ENCODE data around the gene IGSF23.

IGSF23 gene

DNA sequence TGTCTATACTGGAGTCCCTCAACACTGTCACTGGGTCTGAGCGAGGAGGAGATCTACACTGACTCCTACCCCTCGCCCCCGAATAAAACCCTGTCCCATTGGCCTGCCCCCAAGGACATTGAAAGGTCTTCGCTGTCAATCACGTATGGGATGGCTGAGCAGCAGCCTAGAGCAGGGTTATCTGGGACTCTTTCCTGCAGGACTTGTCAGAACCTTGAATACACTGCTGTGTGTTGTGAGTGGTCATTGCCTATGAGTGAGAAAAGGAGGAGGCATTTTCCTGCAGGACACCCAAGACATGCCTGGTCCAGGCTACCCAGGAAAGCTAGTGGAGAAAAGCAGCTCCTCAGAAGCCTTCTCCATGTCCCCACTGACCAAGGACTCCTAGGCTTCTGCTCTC is 40.0 kb downstream of the IGSF23 start:
- POLR2A ChIA-PET, result no interaction called here
- TF ChIP-seq, protein P1, sequence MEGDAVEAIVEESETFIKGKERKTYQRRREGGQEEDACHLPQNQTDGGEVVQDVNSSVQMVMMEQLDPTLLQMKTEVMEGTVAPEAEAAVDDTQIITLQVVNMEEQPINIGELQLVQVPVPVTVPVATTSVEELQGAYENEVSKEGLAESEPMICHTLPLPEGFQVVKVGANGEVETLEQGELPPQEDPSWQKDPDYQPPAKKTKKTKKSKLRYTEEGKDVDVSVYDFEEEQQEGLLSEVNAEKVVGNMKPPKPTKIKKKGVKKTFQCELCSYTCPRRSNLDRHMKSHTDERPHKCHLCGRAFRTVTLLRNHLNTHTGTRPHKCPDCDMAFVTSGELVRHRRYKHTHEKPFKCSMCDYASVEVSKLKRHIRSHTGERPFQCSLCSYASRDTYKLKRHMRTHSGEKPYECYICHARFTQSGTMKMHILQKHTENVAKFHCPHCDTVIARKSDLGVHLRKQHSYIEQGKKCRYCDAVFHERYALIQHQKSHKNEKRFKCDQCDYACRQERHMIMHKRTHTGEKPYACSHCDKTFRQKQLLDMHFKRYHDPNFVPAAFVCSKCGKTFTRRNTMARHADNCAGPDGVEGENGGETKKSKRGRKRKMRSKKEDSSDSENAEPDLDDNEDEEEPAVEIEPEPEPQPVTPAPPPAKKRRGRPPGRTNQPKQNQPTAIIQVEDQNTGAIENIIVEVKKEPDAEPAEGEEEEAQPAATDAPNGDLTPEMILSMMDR (IDR thresholded peaks at IDR 0.05; ENCODE audit: control extremely low read depth, extremely low read depth, low read depth, missing control alignments), result no peak
- no peak for DNase-seq (ENCODE audit: extremely low spot score)
- CTCF ChIA-PET, result interaction anchor here (1.0 to 12.8 kb wide), 8 partner anchors 9 to 191 kb away, joined by 3 to 103 read pairs (median 6); no protein-coding TSS in a partner anchor

DNA sequence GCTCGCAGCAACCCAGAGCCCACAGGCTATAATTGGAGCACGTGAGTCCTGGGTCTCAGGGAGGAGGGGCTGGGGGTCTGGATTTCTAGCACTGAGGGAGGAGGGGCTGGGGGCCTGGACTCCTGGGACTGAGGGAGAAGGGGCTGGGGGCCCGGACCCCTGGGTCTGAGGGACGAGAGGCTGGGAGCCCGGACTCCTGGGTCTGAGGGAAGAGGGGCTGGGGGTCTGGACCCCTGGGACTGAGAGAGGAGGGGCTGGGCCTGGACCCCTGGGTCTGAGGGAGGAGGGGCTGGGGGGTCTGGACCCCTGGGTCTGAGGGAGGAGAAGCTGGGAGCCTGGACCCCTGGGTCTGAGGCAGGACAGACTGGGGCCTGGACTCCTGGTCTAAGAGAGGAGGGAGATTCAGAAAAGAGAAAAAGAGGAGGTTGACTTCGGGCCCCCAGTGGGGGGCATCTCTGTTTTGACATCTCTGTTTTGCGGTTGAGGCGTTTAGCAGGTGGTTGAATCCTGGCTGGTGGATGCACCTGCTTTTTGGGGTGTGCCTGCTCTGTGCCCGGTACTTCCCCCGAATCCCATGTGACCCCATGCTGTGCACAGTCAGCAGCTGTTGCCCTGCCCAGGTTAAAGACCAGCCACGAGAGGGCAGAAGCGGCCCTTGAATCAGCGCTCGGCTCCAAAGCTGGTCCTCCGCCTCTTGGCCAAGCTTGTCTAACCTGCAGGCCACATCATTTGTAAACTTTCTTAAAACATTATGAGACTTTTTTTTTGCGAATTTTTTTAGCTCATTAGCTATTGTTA is 40.8 kb downstream of the IGSF23 start:
- peak; percentile 87 for DNase-seq (ENCODE audit: extremely low spot score)
- TF ChIP-seq, protein P1 (IDR thresholded peaks at IDR 0.05; ENCODE audit: control extremely low read depth, extremely low read depth, low read depth, missing control alignments), result peak; percentile 92
- ChIA-PET CTCF (interaction anchor here (0.7 to 12.8 kb wide), 23 partner anchors 9 to 193 kb away, joined by 3 to 103 read pairs (median 4); partner anchors contain the start of gene BCAM), POLR2A (no interaction called here)

DNA sequence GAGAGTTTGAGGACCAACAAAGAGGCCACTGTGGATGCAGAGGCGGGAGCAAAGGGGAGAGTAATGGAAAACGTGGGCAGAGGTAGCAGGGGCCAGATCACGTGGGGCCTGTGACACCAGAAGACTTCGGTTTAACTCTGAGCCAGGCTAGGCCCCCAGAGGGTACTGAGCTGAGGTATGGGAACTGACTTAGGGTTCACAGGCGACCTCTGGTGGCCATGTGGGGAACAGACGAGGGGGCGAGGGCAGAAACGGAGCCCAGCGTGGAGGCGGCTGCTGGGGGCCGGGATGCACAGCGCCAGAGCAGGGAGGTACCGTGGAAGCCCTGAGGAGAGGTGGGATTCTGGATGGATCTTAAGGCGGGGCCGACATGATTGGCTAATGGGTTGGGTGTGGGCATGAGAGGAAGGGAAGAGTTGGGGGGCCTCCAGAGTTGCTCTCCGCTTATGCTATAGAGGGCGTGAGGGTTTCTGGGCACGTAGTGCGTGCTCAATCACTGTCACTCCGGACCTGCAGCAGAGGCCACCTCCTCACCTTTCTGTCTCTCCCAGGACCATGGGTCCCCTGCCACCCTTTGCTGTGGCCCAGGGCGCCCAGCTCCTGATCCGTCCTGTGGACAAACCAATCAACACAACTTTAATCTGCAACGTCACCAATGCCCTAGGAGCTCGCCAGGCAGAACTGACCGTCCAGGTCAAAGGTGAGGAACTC is 44.0 kb downstream of the IGSF23 start:
- TF ChIP-seq, protein P1 (IDR thresholded peaks at IDR 0.05; ENCODE audit: control extremely low read depth, extremely low read depth, low read depth, missing control alignments), result peak; percentile 89
- POLR2A ChIA-PET, result no interaction called here
- DNase-seq (ENCODE audit: extremely low spot score), result peak; percentile 84
- CTCF ChIA-PET, result interaction anchor here (0.7 to 12.8 kb wide), 39 partner anchors 9 to 682 kb away, joined by 3 to 103 read pairs (median 4); partner anchors contain the start of genes CEACAM19 and PVR

DNA sequence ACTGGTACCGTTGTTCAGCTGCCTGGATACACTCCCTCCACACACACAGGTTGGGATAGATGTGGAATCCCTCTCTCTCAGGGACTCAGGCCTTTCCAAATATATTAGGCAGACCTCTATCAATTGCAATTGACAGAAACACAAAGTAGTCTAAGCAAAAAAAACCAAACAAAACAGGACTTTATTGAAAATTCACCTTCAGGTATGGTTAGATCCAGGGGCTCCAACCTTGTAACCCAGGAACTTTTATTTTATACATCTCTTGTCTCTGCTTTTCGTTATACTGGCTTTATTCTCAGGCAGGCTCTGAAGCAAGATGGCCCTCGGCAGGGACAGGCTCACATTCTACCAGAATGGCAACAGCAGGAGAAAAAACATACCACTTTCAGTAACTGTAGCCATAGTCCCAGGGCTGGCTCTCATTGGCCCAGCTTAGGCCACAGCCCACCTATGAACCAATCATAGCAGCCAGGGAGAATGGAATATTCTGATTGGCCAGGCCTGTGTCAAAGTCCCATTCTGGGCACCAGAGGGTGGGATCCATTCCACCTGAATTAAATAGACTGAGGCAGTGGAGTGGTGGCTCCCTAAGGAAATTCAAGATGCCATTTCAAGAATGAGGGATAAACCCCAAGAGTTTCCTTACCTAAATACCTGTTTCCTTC is 44.8 kb downstream of the IGSF23 start:
- ChIA-PET POLR2A (no interaction called here), CTCF (interaction anchor here (0.7 to 12.8 kb wide), 18 partner anchors 9 to 681 kb away, joined by 3 to 103 read pairs (median 5); no protein-coding TSS in a partner anchor)
- no peak for DNase-seq (ENCODE audit: extremely low spot score)
- TF ChIP-seq, protein P1 (IDR thresholded peaks at IDR 0.05; ENCODE audit: control extremely low read depth, extremely low read depth, low read depth, missing control alignments), result no peak

DNA sequence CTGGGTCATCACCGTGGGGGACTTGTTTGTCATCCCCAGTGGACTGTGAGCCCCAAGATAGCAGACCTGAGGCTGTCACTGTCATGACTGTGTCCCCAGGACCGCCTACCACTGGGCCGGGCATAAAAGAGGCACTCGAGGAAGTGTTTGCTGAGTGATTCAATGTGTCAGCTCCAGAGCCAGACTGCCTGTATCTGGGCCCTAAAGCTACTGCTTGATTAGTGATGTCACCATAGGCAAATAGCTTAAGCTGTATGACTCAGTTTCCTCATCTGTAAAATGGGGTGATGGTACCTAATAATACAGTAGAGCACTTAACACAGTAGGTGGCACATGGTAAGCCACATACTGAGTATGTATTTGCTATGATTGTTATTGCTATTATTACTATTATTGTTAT is 46.7 kb downstream of the IGSF23 start:
- TF ChIP-seq, protein P1 (IDR thresholded peaks at IDR 0.05; ENCODE audit: control extremely low read depth, extremely low read depth, low read depth, missing control alignments), result no peak
- no peak for DNase-seq (ENCODE audit: extremely low spot score)
- POLR2A ChIA-PET, result no interaction called here
- CTCF ChIA-PET, result interaction anchor here (0.7 to 12.8 kb wide), 5 partner anchors 30 to 124 kb away, joined by 3 to 103 read pairs (median 5); no protein-coding TSS in a partner anchor

DNA sequence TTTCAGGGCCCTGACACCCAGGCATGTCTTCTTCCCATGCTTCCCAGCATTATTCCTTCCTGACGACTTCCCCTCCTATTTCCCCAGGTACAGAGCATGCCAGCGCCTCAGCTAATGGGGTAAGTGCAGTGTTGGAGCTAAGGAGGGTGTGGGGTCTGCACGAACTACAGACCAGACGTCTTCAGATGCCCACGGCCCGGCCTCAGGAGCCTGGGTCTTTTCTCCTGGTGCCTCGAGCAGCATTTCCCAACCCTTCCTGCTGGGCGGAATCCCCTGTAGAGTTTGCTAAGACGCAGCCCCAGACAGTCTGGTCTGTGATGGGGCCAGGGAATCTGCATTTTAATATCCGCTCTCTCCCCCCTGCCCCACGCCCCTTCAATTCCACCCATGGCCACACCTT is 47.8 kb downstream of the IGSF23 start:
- TF ChIP-seq, protein P1 (IDR thresholded peaks at IDR 0.05; ENCODE audit: control extremely low read depth, extremely low read depth, low read depth, missing control alignments), result no peak
- no peak for DNase-seq (ENCODE audit: extremely low spot score)
- CTCF ChIA-PET, result interaction anchor here (1.4 to 12.8 kb wide), 3 partner anchors 62 to 111 kb away, joined by 4 to 103 read pairs (median 27); no protein-coding TSS in a partner anchor
- POLR2A ChIA-PET, result no interaction called here

Data from GM10248 (cell line).